K562 (cell line): ENCODE measurements around the gene CERS6. TPM values are rescaled to one million over a fixed set of nuclear protein-coding genes. Genes with fewer than 3 reads are reported as not detected.

ENCODE experiments used
- ELF1 ChIP-seq: fragments of 200-800 bp; sonication (Bioruptor generic); IDR thresholded peaks from 2 replicates; pipeline ENCODE4 v1.6.1; 2016; ENCODE audit warnings: missing genetic modification characterization, missing compliant biosample characterization
- GABPB2 ChIP-seq: fragments of 250-450 bp; sonication (Bioruptor Pico); conservative IDR thresholded peaks from 2 replicates; pipeline ENCODE4 v1.5.1; 2021; ENCODE audit warnings: mild to moderate bottlenecking
- HEY1 ChIP-seq: fragments of 250-450 bp; sonication (Bioruptor Pico); IDR thresholded peaks from 2 replicates; pipeline ENCODE4 v1.5.0; 2020; ENCODE audit warnings: mild to moderate bottlenecking, moderate library complexity, borderline replicate concordance
- HIVEP1 ChIP-seq: fragments of 250-450 bp; sonication (Bioruptor Pico); IDR thresholded peaks from 2 replicates; pipeline ENCODE4 v1.4.0; 2020; ENCODE audit warnings: mild to moderate bottlenecking
- HOMEZ ChIP-seq: fragments of 250-450 bp; sonication (Bioruptor Pico); IDR thresholded peaks from 2 replicates; pipeline ENCODE4 v1.4.0; 2020; ENCODE audit warnings: mild to moderate bottlenecking, moderate library complexity
- MGA ChIP-seq: fragments of 450-650 bp; IDR thresholded peaks from 2 replicates; pipeline ENCODE4 v1.6.1; 2016; ENCODE audit warnings: mild to moderate bottlenecking, moderate library complexity
- MLX ChIP-seq, 2 experiments: fragments of 450-650 bp in 1 of 2; sonication (generic) in 1 of 2; formaldehyde crosslinking; conservative IDR thresholded peaks; 2 replicates each; pipeline versions ENCODE4 v1.4.0 to v1.8.1; 2020 to 2022; ENCODE audit warnings: mild to moderate bottlenecking in 1 of 2, missing genetic modification reagents in 1 of 2
- PRDM10 ChIP-seq: fragments of 450-650 bp; IDR thresholded peaks from 2 replicates; pipeline ENCODE4 v1.6.1; 2018; ENCODE audit not compliant: partially characterized antibody
- ZC3H11A ChIP-seq: IDR thresholded peaks from 2 replicates; pipeline ENCODE4 v1.6.1; 2012; ENCODE audit warnings: low read depth, low read length, improper control_type of control experiment
- polyA plus RNA-seq, 8 experiments: library from polyadenylated mRNA; depleted of rRNA in 4 of 8; stranded (reverse) in 5 of 8; unstranded in 3 of 8; fragments of >200 nt; fragmentation: Nextera tagmentation in 2 of 8; fragmentation: Illumina TruSeq in 1 of 8; extraction: Ambion mirVana in 2 of 8; extraction: Trizol in 1 of 8; gene quantifications; 2 replicates each; pipeline versions ENCODE4 v1.2.1 to v1.2.3, GENCODE V29; 2011 to 2014; ENCODE audit warnings: inconsistent platforms in 1 of 8, missing spikeins in 1 of 8
- total RNA-seq, 7 experiments: library from RNA; depleted of rRNA in 6 of 7; stranded (reverse); fragments of >200 nt in 6 of 7; fragmentation: Illumina TruSeq in 2 of 7; extraction: Trizol in 2 of 7; gene quantifications; 2 replicates each; pipeline versions ENCODE4 v1.2.1 to v1.2.3, GENCODE V29; 2011 to 2021; ENCODE audit warnings: low replicate concordance in 1 of 7

Gene CERS6
- total and polyA plus RNA-seq, 9 of the 15 experiments (the other 6 are each of a cell fraction or from before 2014, with no cell fraction given): 1.6 to 13.6 (median 11.4) TPM

GRCh38 chr2:168429988-168430387 lies 26.1 kb upstream of the CERS6 start (continued):
- TF ChIP-seq MGA (peak; percentile 12; the same call in 1 of the 2 replicates), HEY1 (no peak), HOMEZ (no peak), ZC3H11A (no peak), ELF1 (tag) (no peak), MLX (CRISPR knock-in tag; conservative IDR thresholded peaks at IDR 0.05) (no peak), HIVEP1 (CRISPR knock-in tag) (no peak), GABPB2 (CRISPR knock-in tag) (no peak), PRDM10 (no peak)
